Heart left ventricle (tissue), 13 donors: ENCODE measurements around the gene ABLIM2.

Experiments used
- POLR2A ChIP-seq, 2 donors: fragments of 450-650 bp; IDR thresholded peaks; one replicate each; pipeline ENCODE4 v1.6.1; 2017; ENCODE audit warnings: antibody characterized with exemption in 2 of 2, mild to moderate bottlenecking in 2 of 2, moderate library complexity in 2 of 2
- TF ChIP-seq, protein P1 (sequence below), 12 donors: fragments of 200-600 bp; sonication (generic) in 4 of 12; IDR thresholded peaks; one replicate each; pipeline versions ENCODE4 v1.5.0 to v1.8.0; 2018 to 2022; ENCODE audit warnings: antibody characterized with exemption in 12 of 12, mild to moderate bottlenecking in 5 of 12
- donor health status: ischemic (EF 13 %, LVEDD 7.1; RV severe dilation, severe dysfunction).
- donor health status: DM: no; HTN: yes; CAD: no.
- donor health status: DM: no; HTN: no; CAD: no.
- donor health status: ischemic (EF 25% LVEDD 6.9; RV normal size, moderate dysfunction).
- donor health status: ischemic (EF 25% LVEDD 5.7; RV mildly dilated, moderate dysfunction).
- donor health status: ischemic (EF 35%, LVEDD 5.7; RV mildly dilated, moderate dysfunction).
- donor health status: nonischemic (EF 11% LVEDD 7.7; RV severe dilation, severe dysfunction).
- donor health status: DM: yes; HTN: yes; CAD: no.
- donor health status: PGD.
- donor health status: ischemic (EF 29% LVEDD 5.4; RV normal size, mild dysfunction).
- donor health status: nonischemic (EF 23%, LVEDD 6.1; RV moderate dilation, normal function).

DNA sequence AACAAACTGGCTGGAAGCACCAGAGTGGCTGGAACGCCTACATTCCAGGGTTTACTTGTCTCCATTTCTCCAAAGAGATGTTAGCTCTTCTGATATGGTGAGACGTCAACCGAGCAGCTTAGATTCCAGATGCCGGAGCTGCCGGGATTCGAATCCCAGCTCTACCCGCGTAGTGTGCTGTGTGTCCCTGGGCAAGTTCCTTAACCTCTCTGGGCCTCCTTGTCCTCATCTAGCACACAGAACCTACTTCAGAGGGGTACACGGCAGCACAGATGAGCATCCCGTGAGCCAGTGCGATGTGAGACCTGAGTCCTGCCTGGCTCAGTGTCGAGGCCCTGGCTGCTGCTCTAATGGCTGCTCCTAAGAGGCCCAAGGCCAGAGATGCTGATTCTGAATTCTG is 60.1 kb downstream of the ABLIM2 start:
- TF ChIP-seq, protein P1, sequence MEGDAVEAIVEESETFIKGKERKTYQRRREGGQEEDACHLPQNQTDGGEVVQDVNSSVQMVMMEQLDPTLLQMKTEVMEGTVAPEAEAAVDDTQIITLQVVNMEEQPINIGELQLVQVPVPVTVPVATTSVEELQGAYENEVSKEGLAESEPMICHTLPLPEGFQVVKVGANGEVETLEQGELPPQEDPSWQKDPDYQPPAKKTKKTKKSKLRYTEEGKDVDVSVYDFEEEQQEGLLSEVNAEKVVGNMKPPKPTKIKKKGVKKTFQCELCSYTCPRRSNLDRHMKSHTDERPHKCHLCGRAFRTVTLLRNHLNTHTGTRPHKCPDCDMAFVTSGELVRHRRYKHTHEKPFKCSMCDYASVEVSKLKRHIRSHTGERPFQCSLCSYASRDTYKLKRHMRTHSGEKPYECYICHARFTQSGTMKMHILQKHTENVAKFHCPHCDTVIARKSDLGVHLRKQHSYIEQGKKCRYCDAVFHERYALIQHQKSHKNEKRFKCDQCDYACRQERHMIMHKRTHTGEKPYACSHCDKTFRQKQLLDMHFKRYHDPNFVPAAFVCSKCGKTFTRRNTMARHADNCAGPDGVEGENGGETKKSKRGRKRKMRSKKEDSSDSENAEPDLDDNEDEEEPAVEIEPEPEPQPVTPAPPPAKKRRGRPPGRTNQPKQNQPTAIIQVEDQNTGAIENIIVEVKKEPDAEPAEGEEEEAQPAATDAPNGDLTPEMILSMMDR (IDR thresholded peaks at IDR 0.05) = no peak
- TF ChIP-seq POLR2A (IDR thresholded peaks at IDR 0.05) = no peak
